ENCODE data around the gene RASSF5.
A peak's percentile ranks its signal among the peaks of the same experiment; 100 is the strongest.
"Not testable (repeated sequence)": the region's sequence is repeated elsewhere in the genome, so short reads cannot be mapped to it uniquely, and the experiment has no call there.

Gene RASSF5

DNA sequence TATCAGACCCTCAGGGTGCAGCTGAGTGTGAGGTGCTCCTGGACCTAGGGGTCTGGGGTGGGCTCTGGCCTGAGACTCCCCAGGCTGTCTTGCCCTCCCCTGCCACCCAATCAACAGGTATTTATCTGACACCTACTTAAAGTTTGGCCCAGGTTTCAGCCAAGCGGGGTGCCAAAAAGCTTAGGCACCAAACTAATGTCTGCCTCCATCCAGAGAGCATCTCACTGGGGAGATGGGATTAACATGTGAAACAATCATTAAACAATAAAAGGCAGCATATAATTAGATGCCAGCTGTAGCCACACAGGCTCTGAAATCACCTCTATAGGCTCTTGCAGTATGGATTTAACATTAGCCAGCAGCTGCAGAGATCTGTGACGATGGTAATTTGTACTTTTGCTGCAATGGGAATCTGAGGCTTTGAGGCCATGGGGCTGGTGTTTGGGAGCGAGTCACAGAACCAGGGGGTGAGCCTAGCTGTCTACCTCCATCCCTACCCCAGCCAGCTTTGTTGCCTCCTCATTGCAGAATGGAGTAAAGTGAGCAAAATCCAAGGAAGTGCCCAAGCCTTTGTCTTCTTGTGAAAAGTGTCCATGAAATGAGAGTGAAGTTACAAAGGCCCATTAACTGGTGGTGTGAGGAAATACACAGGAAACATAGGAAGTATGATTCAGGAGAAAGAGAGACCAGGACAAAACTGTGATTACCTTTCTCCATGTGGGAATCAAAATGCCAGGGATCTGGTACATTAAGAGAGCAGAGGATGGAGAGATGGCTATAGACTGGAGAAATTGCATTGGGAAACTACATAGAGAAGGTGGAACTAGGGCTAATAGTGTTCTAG is 68.8 kb downstream of the RASSF5 start:
- DNase-seq = no peak

DNA sequence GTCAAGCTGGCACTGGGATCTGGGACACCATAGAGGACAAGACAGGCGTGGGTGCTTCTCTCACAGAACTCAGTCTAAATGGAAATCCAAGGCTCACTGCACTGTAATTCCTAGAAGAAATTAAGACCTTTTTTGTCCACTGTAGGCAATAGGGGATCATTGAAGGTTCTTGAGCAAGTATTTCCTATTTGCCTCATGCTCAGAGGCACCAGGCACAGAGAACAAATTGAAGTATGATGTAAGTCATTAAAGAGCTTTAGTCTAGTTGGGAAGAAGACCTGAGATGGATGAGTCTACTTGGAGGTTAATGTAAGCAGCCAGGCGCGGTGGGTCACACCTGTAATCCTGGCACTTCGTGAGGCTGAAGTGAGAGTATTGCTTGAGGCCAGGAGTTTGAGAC is 70.3 kb downstream of the RASSF5 start:
- DNase-seq = no peak

DNA sequence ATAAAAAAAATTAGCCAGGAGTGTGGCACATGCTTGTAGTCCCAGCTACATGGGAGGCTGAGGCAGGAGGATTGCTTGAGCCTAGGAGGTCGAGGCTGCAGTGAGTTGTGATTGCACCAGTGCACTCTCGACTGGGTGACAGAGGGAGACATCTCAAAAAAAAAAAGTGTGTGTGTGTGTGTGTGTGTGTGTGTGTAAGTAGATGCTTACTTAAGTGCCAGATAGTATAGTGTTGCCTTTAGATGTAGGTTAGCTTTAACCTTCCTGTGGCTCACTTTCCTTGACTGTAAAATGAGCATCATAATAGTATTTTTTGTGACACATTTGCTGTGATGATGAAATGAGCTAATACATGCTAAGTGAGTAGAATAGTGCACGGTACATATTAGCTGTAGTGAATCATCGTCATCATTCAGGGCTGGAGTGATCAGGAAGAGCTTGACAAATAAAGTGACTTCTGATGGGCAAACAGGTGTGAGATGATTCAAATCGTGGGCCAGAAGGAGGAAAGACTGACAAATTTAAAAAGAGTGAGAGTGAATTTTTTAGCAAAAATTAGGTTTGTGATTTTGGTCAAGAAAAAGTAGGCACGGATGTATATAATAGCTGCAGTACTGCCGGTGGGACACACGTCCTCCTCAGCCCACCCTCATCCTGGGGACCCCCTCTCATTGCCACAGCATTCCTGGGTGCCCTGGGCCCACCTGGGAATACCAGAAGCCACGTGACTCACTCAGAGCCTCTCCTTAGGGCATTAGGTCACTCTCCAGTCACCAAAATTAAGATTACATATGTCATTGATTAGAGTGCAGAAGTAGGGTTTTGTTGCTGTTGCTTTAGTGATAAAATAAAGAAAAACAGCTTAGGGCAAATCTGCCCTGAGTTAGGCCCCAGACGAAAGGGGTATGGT is 71.0 kb downstream of the RASSF5 start:
- peak; percentile 21 for DNase-seq

DNA sequence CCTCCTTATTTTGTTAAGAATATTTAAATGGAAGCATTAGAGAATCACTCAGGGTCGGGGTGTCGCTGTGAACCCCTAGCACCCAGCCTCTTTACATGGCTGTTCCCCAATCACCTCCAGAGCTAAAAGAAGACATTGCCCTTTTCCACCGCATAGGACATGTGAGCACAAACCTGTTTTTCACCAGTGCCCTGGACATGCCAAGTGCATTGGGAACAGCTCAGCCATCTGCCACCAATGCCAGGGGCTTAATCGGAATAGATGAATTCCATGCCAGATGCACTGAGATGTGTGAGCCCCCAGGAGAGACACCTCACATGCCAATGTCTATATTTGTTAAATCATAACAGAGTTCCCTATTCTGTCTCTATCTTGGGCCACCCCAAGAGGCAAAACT is 71.6 kb downstream of the RASSF5 start:
- DNase-seq = no peak

- DNase-seq = no peak
These were observed 72.6 kb downstream of the RASSF5 start for GRCh38 chr1:206579747-206580437.

DNA sequence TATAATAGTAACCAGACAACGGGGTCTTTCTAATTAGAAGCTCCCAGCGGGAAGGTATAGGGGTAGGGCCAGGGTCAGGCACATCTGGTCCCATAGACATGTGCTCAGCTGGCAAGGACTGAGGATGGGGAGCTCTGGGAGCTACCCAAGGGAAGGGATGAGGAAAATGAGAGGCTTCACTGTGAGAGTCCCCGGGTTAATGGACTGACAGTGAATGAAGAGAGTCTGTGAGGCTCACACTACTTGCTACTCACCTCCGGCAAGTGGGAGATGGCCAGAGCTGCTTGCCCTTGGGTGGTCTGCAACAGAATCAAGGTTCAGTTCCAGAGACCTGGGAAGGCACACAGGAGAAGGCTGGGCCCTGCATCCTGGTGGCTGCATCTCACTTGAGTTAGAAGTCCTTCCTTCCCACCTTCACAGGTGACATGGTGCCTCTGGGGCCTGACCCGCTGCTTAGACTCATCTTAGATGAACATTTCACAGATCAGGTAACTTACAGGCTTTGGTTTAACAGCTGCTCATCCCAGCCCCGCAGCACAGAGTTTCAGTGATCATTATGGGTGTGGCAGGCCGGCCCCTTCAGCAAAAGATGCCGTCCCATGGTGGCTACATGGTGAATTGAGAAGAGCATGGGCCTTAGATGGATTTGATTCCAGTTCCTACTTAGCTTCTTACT is 73.2 kb downstream of the RASSF5 start:
- no peak for DNase-seq

- DNase-seq = not testable (repeated sequence)
These were observed 73.8 kb downstream of the RASSF5 start for GRCh38 chr1:206581114-206581497.

DNA sequence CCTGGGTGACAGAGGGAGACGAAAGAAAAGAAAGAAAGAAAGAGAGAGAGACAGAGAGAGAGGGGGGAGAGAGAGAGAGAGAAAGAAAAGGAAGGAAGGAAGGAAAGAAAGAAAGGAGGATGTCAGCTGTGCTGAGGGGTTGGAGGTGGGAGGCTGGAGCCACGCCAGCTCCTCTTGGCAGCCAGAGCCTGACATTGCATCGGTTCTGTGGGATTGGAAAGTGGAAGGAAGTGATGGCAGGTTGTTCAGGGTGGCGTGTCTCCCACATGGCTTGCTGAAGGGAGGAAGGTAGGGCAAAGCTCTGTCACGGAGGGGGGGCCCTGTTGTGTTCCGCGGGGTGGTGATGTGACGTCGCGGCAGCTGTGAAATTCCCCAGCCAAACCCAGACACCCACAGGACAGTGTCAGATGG is 74.2 kb downstream of the RASSF5 start:
- DNase-seq = no peak

GRCh38 chr1:206582537-206582936 is 75.2 kb downstream of the RASSF5 start:
- DNase-seq = no peak

DNA sequence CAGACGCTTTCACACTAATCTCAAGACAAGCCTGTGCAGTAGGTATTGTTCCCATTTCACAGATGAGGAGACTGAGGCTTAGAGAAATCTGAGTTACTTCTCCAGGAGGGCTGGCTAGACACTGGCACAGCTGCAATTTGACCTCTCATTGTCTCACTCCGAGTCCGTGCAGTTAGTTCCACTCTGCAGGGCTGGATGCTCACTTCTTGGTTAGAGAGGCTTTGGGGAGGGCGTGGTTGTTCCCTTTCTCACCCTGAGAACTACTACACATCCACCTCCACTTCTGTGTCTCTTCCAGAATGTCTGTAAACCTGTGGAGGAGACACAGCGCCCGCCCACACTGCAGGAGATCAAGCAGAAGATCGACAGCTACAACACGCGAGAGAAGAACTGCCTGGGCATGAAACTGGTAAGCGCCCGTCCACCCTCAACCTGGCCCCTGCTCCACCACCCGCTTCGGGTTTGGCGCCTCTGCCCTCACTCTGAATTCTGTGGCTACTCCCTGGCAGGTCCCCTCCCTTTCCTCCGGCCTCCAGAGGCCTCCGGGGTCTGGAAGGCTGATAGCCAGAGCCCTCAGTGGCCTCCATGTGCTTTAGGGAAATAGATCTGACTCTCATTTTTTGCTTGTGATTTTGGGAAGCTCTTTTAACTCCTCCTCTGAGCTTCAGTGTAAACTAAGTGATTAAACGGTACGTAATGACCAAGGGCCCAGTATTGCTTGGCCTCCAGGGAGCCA is 75.8 kb downstream of the RASSF5 start:
- no peak for DNase-seq

GRCh38 chr1:206583707-206584648 is 76.6 kb downstream of the RASSF5 start:
- DNase-seq = no peak

- no peak for DNase-seq
These were observed 77.4 kb downstream of the RASSF5 start for GRCh38 chr1:206584683-206585082.

- no peak for DNase-seq
These were observed 79.4 kb downstream of the RASSF5 start for GRCh38 chr1:206586501-206587445.

DNA sequence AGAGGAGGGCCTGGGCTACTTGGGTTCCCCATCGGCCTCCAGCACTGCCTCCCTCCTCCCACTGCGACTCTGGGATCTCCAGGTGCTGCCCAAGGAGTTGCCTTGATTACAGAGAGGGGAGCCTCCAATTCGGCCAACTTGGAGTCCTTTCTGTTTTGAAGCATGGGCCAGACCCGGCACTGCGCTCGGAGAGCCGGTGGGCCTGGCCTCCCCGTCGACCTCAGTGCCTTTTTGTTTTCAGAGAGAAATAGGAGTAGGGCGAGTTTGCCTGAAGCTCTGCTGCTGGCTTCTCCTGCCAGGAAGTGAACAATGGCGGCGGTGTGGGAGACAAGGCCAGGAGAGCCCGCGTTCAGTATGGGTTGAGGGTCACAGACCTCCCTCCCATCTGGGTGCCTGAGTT is 80.6 kb downstream of the RASSF5 start:
- no peak for DNase-seq

DNA sequence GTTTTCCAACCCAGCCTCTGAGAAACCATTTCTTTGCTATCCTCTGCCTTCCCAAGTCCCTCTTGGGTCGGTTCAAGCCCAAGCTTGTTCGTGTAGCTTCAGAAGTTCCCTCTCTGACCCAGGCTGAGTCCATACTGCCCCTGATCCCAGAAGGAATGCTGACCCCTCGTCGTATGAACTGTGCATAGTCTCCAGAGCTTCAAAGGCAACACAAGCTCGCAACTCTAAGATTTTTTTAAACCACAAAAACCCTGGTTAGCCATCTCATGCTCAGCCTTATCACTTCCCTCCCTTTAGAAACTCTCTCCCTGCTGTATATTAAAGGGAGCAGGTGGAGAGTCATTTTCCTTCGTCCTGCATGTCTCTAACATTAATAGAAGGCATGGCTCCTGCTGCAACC is 81.2 kb downstream of the RASSF5 start:
- no peak for DNase-seq

GRCh38 chr1:206589206-206589605 is 81.9 kb downstream of the RASSF5 start:
- no peak for DNase-seq

- no peak for DNase-seq
These were observed 82.9 kb downstream of the RASSF5 start for GRCh38 chr1:206590025-206590758.

GRCh38 chr1:206591226-206591625 is 83.9 kb downstream of the RASSF5 start:
- no peak for DNase-seq

GRCh38 chr1:206591696-206592095 is 84.4 kb downstream of the RASSF5 start:
- DNase-seq = no peak

Data from NCI-H2029 (cell line).